Astrocyte (in vitro differentiated cells and primary cell): ENCODE results near the gene RIPOR3. TPM values are rescaled to one million over a fixed set of nuclear protein-coding genes. Genes with fewer than 3 reads are reported as not detected.

ENCODE experiments used
- DNase-seq: peaks from one replicate; pipeline ENCODE4 v3.0.0-alpha.2; 2010; ENCODE audit warnings: low read depth
- FAIRE-seq: peaks from 2 replicates; lab custom pipeline; 2011; peaks lifted over from hg19 to GRCh38; lab: Jason Lieb, UNC
- H2AFZ ChIP-seq: 2 replicates; pipeline ENCODE4 v1.6.0; 2012; ENCODE audit warnings: low read depth, low read length, inconsistent platforms
- H3K27ac ChIP-seq: 2 replicates; pipeline ENCODE4 v1.5.1; 2011; ENCODE audit warnings: low read depth, low read length, inconsistent platforms
- H3K27me3 ChIP-seq: 2 replicates; pipeline ENCODE4 v1.6.0; 2011; ENCODE audit warnings: low read length, inconsistent platforms; ENCODE audit not compliant: insufficient read depth
- H3K36me3 ChIP-seq: 2 replicates; pipeline ENCODE4 v1.5.1; 2011; ENCODE audit warnings: low read length, inconsistent platforms; ENCODE audit not compliant: insufficient read depth
- H3K4me1 ChIP-seq: 2 replicates; pipeline ENCODE4 v1.5.1; 2011; ENCODE audit warnings: low read length, inconsistent platforms; ENCODE audit not compliant: insufficient read depth
- H3K4me2 ChIP-seq: 2 replicates; pipeline ENCODE4 v1.6.0; 2012; ENCODE audit warnings: low read length, inconsistent platforms
- H3K4me3 ChIP-seq: 2 replicates; pipeline ENCODE4 v1.5.1; 2011; ENCODE audit warnings: low read depth, mild to moderate bottlenecking, low read length, inconsistent platforms; ENCODE audit not compliant: insufficient read depth
- H3K79me2 ChIP-seq: 2 replicates; pipeline ENCODE4 v1.6.0; 2012; ENCODE audit warnings: mild to moderate bottlenecking, low read length, inconsistent platforms; ENCODE audit not compliant: insufficient read depth
- H3K9ac ChIP-seq: 2 replicates; pipeline ENCODE4 v1.6.0; 2012; ENCODE audit warnings: mild to moderate bottlenecking, low read length, inconsistent platforms
- H3K9me3 ChIP-seq: 2 replicates; pipeline ENCODE4 v1.5.1; 2012; ENCODE audit warnings: low read depth, mild to moderate bottlenecking, low read length, inconsistent platforms; ENCODE audit not compliant: insufficient read depth
- H4K20me1 ChIP-seq: 2 replicates; pipeline ENCODE4 v1.6.0; 2012; ENCODE audit warnings: low read length, inconsistent platforms; ENCODE audit not compliant: insufficient read depth
- H3K27ac Mint-ChIP-seq: one replicate; pipeline ENCODE4 v1.8.0; 2021; ENCODE audit warnings: mild to moderate bottlenecking, mixed read lengths; ENCODE audit not compliant: unreplicated experiment
- H3K27me3 Mint-ChIP-seq: one replicate; pipeline ENCODE4 v1.8.0; 2021; ENCODE audit warnings: low read depth, mixed read lengths; ENCODE audit not compliant: unreplicated experiment
- H3K36me3 Mint-ChIP-seq: one replicate; pipeline ENCODE4 v1.8.0; 2021; ENCODE audit warnings: low read depth, mixed read lengths; ENCODE audit not compliant: unreplicated experiment
- H3K4me1 Mint-ChIP-seq: one replicate; pipeline ENCODE4 v1.8.0; 2021; ENCODE audit warnings: low read depth, mixed read lengths; ENCODE audit not compliant: unreplicated experiment
- H3K4me3 Mint-ChIP-seq: one replicate; pipeline ENCODE4 v1.8.0; 2021; ENCODE audit warnings: mild to moderate bottlenecking, moderate library complexity, mixed read lengths; ENCODE audit not compliant: unreplicated experiment
- H3K9me3 Mint-ChIP-seq: one replicate; pipeline ENCODE4 v1.8.0; 2021; ENCODE audit warnings: mild to moderate bottlenecking, mixed read lengths; ENCODE audit not compliant: unreplicated experiment
- EZH2 ChIP-seq: IDR thresholded peaks from 2 replicates; pipeline ENCODE4 v1.6.1; 2012; ENCODE audit warnings: mild to moderate bottlenecking, low read length, inconsistent platforms; ENCODE audit not compliant: insufficient read depth
- total RNA-seq: library from RNA; stranded (reverse); gene quantifications from 2 replicates; pipeline ENCODE4 v1.2.1, GENCODE V29; 2021
- TF ChIP-seq, protein P1 (sequence below): IDR thresholded peaks from 2 replicates; pipeline ENCODE4 v1.5.1; 2011; ENCODE audit warnings: low read depth, mild to moderate bottlenecking, inconsistent platforms, low read length, moderate library complexity; ENCODE audit not compliant: insufficient read depth

The RIPOR3 gene
- total RNA-seq, 1 donor from 2014 or later, result 0.39 TPM

DNA sequence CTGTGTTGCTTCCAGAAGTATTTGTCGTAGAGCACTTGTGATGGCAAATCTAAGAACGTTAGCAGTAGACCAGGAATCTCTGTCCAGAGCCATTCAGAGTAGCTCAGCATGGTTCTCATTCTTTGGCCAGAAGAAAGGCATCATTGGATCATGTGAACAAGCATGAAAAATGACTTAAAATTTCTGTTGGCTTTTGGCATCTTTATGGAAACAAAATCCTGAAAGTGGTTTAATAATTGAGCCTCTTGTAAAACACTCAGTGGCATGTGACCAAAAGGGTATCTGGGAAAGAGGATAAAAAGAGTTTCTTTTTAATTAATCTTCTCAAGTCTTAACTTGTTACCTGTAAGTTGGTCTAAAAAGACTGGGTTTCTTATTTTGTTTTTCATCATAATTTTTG lies 126.0 kb downstream of the RIPOR3 start:
- no peak overlapping the region for H3K9ac ChIP-seq
- H3K36me3 ChIP-seq, result peaks cover 33% of the 10 kb centered on the region
- peaks cover 54% of the 10 kb centered on the region for H3K4me1 Mint-ChIP-seq
- no peak for DNase-seq
- no peak overlapping the region for H3K4me3 ChIP-seq
- no peak overlapping the region for H3K27ac ChIP-seq
- no peak overlapping the region for H2AFZ ChIP-seq
- H3K9me3 ChIP-seq, result no peaks in the 10 kb centered on the region
- no peak overlapping the region for H3K4me2 ChIP-seq
- FAIRE-seq, result no peak
- H3K27me3 Mint-ChIP-seq, result no peaks in the 10 kb centered on the region
- TF ChIP-seq EZH2, result no peak
- TF ChIP-seq, protein P1, sequence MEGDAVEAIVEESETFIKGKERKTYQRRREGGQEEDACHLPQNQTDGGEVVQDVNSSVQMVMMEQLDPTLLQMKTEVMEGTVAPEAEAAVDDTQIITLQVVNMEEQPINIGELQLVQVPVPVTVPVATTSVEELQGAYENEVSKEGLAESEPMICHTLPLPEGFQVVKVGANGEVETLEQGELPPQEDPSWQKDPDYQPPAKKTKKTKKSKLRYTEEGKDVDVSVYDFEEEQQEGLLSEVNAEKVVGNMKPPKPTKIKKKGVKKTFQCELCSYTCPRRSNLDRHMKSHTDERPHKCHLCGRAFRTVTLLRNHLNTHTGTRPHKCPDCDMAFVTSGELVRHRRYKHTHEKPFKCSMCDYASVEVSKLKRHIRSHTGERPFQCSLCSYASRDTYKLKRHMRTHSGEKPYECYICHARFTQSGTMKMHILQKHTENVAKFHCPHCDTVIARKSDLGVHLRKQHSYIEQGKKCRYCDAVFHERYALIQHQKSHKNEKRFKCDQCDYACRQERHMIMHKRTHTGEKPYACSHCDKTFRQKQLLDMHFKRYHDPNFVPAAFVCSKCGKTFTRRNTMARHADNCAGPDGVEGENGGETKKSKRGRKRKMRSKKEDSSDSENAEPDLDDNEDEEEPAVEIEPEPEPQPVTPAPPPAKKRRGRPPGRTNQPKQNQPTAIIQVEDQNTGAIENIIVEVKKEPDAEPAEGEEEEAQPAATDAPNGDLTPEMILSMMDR, result no peak
- no peaks in the 10 kb centered on the region for H3K9me3 Mint-ChIP-seq
- H3K4me1 ChIP-seq, result peaks cover 27% of the 10 kb centered on the region
- no peak overlapping the region for H3K4me3 Mint-ChIP-seq
- H3K79me2 ChIP-seq, result peaks cover 77% of the 10 kb centered on the region
- H3K36me3 Mint-ChIP-seq, result peaks cover 38% of the 10 kb centered on the region
- H3K27me3 ChIP-seq, result no peaks in the 10 kb centered on the region
- H3K27ac Mint-ChIP-seq, result no peak overlapping the region
- H4K20me1 ChIP-seq, result peaks cover 37% of the 10 kb centered on the region

DNA sequence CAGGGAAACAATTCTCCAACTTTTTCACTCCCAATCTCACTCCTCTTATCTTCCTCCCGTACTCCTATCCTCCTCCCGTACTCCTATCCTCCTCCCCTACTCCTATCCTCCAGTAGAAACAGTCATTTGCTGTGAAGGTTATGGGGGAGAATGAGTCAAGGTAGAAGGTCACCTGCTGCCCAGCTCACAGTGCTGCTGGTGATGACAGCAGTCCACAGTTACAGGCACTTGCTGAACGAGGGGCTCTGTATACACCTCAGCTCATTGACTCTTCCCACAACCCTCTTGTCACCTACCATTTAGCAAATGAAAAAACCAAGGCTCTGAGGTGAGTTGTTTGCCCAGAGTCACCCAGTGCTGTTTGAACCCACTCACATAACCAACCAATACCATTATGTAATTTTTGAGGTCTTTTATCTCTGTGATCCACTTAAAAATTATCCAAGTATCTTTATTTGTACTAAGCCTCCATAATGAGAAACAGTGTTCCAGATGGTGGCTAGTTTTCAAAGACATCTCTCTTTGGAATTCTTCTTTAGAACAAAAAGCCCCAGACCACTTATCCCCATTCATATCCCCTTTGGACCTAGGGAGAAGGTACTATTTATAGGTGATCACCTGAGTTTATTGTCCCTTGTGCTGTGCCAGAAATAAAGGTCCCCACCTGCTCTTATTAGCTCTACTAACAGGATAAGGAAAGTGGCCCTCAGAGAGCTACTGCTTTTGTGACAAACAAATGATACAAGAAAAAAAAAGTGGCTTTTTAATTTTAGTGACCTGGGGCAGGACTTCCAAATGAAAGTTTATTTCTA lies 128.0 kb downstream of the RIPOR3 start:
- DNase-seq, result no peak
- FAIRE-seq, result no peak
- no peak overlapping the region for H3K9ac ChIP-seq
- no peak for TF ChIP-seq EZH2
- Mint-ChIP-seq H3K27ac (peak overlapping the region; percentile 47), H3K9me3 (no peaks in the 10 kb centered on the region), H3K36me3 (peaks cover 30% of the 10 kb centered on the region), H3K27me3 (no peaks in the 10 kb centered on the region), H3K4me1 (peaks cover 59% of the 10 kb centered on the region), H3K4me3 (no peak overlapping the region)
- no peaks in the 10 kb centered on the region for H3K27me3 ChIP-seq
- no peak overlapping the region for H2AFZ ChIP-seq
- H3K79me2 ChIP-seq, result peaks cover 82% of the 10 kb centered on the region
- H3K4me3 ChIP-seq, result no peak overlapping the region
- no peaks in the 10 kb centered on the region for H3K9me3 ChIP-seq
- no peak overlapping the region for H3K4me2 ChIP-seq
- H3K27ac ChIP-seq, result no peak overlapping the region
- peaks cover 27% of the 10 kb centered on the region for H3K4me1 ChIP-seq
- H3K36me3 ChIP-seq, result peaks cover 24% of the 10 kb centered on the region
- H4K20me1 ChIP-seq, result peaks cover 28% of the 10 kb centered on the region

DNA sequence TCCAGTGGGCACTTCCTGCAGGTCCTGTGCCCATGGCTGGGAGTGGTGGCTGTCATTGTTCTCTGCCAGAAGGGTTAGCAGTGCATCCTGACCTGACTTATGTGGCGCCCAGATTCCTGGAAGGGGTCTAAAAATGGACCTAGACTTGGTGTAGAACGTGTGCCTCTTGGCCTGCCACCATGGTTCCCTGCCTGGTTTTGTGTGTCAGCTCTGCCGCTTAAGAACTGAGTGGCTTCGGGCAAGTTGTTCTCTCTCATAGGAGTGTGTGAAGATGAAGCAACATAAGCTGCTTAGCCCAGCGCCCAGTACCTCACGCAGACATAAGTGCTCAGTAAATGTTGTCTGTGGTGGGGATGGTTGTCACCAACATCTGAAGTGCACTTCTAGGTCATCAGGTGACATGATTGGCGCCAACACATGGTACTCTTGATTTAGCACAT lies 129.1 kb downstream of the RIPOR3 start:
- H4K20me1 ChIP-seq, result peaks cover 18% of the 10 kb centered on the region
- H3K4me1 ChIP-seq, result peaks cover 30% of the 10 kb centered on the region
- peak overlapping the region; percentile 98 for H3K27ac ChIP-seq
- peaks cover 84% of the 10 kb centered on the region for H3K79me2 ChIP-seq
- DNase-seq (no peak), FAIRE-seq (no peak)
- H3K4me3 Mint-ChIP-seq, result no peak overlapping the region
- H2AFZ ChIP-seq, result no peak overlapping the region
- H3K27me3 ChIP-seq, result no peaks in the 10 kb centered on the region
- H3K4me3 ChIP-seq, result peak overlapping the region; percentile 24
- peak overlapping the region; percentile 71 for H3K9ac ChIP-seq
- no peaks in the 10 kb centered on the region for H3K9me3 Mint-ChIP-seq
- TF ChIP-seq, protein P1, result no peak
- no peak for TF ChIP-seq EZH2
- peaks cover 24% of the 10 kb centered on the region for H3K36me3 ChIP-seq
- peak overlapping the region; percentile 77 for H3K4me2 ChIP-seq
- peak overlapping the region; percentile 96 for H3K27ac Mint-ChIP-seq
- H3K4me1 Mint-ChIP-seq, result peaks cover 64% of the 10 kb centered on the region
- no peaks in the 10 kb centered on the region for H3K27me3 Mint-ChIP-seq
- no peaks in the 10 kb centered on the region for H3K9me3 ChIP-seq
- peaks cover 27% of the 10 kb centered on the region for H3K36me3 Mint-ChIP-seq
